Endothelial cell of umbilical vein (primary cell): ENCODE results near the gene MEF2D. TPM values are rescaled to one million over a fixed set of nuclear protein-coding genes. Genes with fewer than 3 reads are reported as not detected.

Source experiments
- BruUV-seq: library from RNA; stranded (reverse); fragments of 400-500 nt; replicated peaks from 2 replicates; lab custom pipeline; 2021; lab: Mats Ljungman, UMichigan
- CTCF ChIA-PET: fragments of 300-600, 350-600 bp; sonication (Branson Sonifier 250); formaldehyde crosslinking; loops from one replicate; lab custom pipeline; 2021; ENCODE audit warnings: antibody characterized with exemption, inconsistent platforms; lab: Charles Lee
- POLR2A ChIA-PET: fragments of 300-600, 350-600 bp; sonication (Branson Sonifier 250); formaldehyde crosslinking; loops from one replicate; lab custom pipeline; 2021; ENCODE audit warnings: antibody characterized with exemption, inconsistent platforms; lab: Charles Lee
- DNase-seq: peaks from one replicate; pipeline ENCODE4 v3.0.0-alpha.2; 2011; ENCODE audit warnings: low read depth, low spot score
- FAIRE-seq: peaks from 2 replicates; lab custom pipeline; 2011; peaks lifted over from hg19 to GRCh38; lab: Jason Lieb, UNC
- H2AFZ ChIP-seq: 2 replicates; pipeline ENCODE4 v1.6.0; 2012; ENCODE audit warnings: low read depth, low read length, control low read depth, inconsistent platforms
- H3K27ac ChIP-seq: 2 replicates; pipeline ENCODE4 v1.5.1; 2011; ENCODE audit warnings: low read depth, mild to moderate bottlenecking, control low read depth, low read length, moderate library complexity; ENCODE audit not compliant: insufficient read depth
- H3K27me3 ChIP-seq, 2 experiments: 2 replicates each; pipeline versions ENCODE4 v1.6.0 to v1.6.1; 2011; ENCODE audit warnings: low read length in 2 of 2, mixed read lengths in 1 of 2; ENCODE audit not compliant: control insufficient read depth in 2 of 2, insufficient read depth in 2 of 2
- H3K36me3 ChIP-seq, 2 experiments: 2 replicates in 1 of 2; 3 replicates in 1 of 2; pipeline ENCODE4 v1.5.1; 2011; ENCODE audit warnings: low read length in 2 of 2, mild to moderate bottlenecking in 1 of 2, moderate library complexity in 1 of 2; ENCODE audit not compliant: control insufficient read depth in 2 of 2, insufficient read depth in 2 of 2; ENCODE audit errors: extremely low read depth in 1 of 2
- H3K4me1 ChIP-seq: 3 replicates; pipeline ENCODE4 v1.5.1; 2011; ENCODE audit warnings: mild to moderate bottlenecking, low read length; ENCODE audit not compliant: control insufficient read depth, insufficient read depth; ENCODE audit errors: extremely low read depth
- H3K4me2 ChIP-seq: 2 replicates; pipeline ENCODE4 v1.6.1; 2011; ENCODE audit warnings: low read length, control low read depth, mixed read lengths; ENCODE audit not compliant: insufficient read depth
- H3K4me3 ChIP-seq, 3 experiments: fragments of 200-600 bp in 1 of 3; sonication (generic), shearing (Covaris generic) in 1 of 3; replicated peaks in 1 of 3; 2 replicates each; pipeline ENCODE4 v1.5.1; 2011 to 2016; ENCODE audit warnings: control low read depth in 3 of 3, low read length in 3 of 3, mild to moderate bottlenecking in 2 of 3, inconsistent platforms in 1 of 3, low read depth in 1 of 3, moderate library complexity in 1 of 3; ENCODE audit not compliant: insufficient read depth in 1 of 3
- H3K79me2 ChIP-seq: 2 replicates; pipeline ENCODE4 v1.6.0; 2012; ENCODE audit warnings: low read length, inconsistent platforms; ENCODE audit not compliant: control insufficient read depth, insufficient read depth
- H3K9ac ChIP-seq: replicated peaks from 2 replicates; pipeline ENCODE3; 2011; ENCODE audit warnings: low read length, control low read depth; ENCODE audit not compliant: insufficient read depth; ENCODE audit errors: extremely low read depth
- H3K9me1 ChIP-seq: replicated peaks from 3 replicates; pipeline ENCODE4 v1.6.0; 2011; ENCODE audit warnings: mild to moderate bottlenecking, low read length; ENCODE audit not compliant: control insufficient read depth, insufficient read depth; ENCODE audit errors: extremely low read depth
- H3K9me3 ChIP-seq: replicated peaks from 2 replicates; pipeline ENCODE4 v1.5.1; 2012; ENCODE audit warnings: low read length, inconsistent platforms; ENCODE audit not compliant: control insufficient read depth, insufficient read depth
- H4K20me1 ChIP-seq: replicated peaks from 2 replicates; pipeline ENCODE3; 2011; ENCODE audit warnings: mild to moderate bottlenecking, low read length; ENCODE audit not compliant: control insufficient read depth, insufficient read depth; ENCODE audit errors: extremely low read depth
- EZH2 ChIP-seq: IDR thresholded peaks from 2 replicates; pipeline ENCODE4 v1.6.1; 2012; ENCODE audit warnings: borderline replicate concordance, low read depth, mild to moderate bottlenecking, moderate library complexity, low read length, inconsistent platforms; ENCODE audit not compliant: severe bottlenecking
- FOS ChIP-seq: IDR thresholded peaks from 2 replicates; pipeline ENCODE4 v1.6.1; 2011; ENCODE audit warnings: mild to moderate bottlenecking, low read length, moderate library complexity, borderline replicate concordance; ENCODE audit not compliant: insufficient read depth
- GATA2 ChIP-seq: IDR thresholded peaks from 2 replicates; pipeline ENCODE4 v1.7.0; 2011; ENCODE audit warnings: low read depth, mild to moderate bottlenecking, moderate library complexity, mixed read lengths, low read length; ENCODE audit not compliant: insufficient read length, insufficient read depth
- JUN ChIP-seq: IDR thresholded peaks from 2 replicates; pipeline ENCODE4 v1.6.1; 2011; ENCODE audit warnings: borderline replicate concordance, low read depth; ENCODE audit not compliant: insufficient read length, insufficient read depth
- MYC ChIP-seq: IDR thresholded peaks from one replicate; pipeline ENCODE4 v1.6.1; 2011; ENCODE audit warnings: mild to moderate bottlenecking, low read depth, low read length
- POLR2A ChIP-seq: IDR thresholded peaks from 2 replicates; pipeline ENCODE4 v1.6.1; 2012; ENCODE audit warnings: low read depth, mild to moderate bottlenecking, control low read depth, low read length
- POLR2AphosphoS5 ChIP-seq: IDR thresholded peaks from 2 replicates; pipeline ENCODE4 v1.6.1; 2012; ENCODE audit warnings: low read depth, mild to moderate bottlenecking, control low read depth, low read length, moderate library complexity; ENCODE audit not compliant: insufficient read depth
- dilution Hi-C: fragments of 300-500 bp; cut with MboI; formaldehyde crosslinking; loops from one replicate; pipeline ENCODE4 v1.15.0; 2019; ENCODE audit warnings: low sequenced_read_pairs; ENCODE audit not compliant: extremely low pct_ligation_motif_present
- intact Hi-C: fragments of 100-400 bp; cut with micrococcal nuclease; formaldehyde crosslinking; loops from one replicate; pipeline ENCODE4 v1.10.0; 2022
- polyA plus RNA-seq, 4 experiments: library from polyadenylated mRNA; depleted of rRNA in 3 of 4; stranded (reverse) in 3 of 4; unstranded in 1 of 4; fragments of >200 nt; gene quantifications; 2 replicates each; pipeline versions ENCODE4 v1.2.1 to v1.2.3, GENCODE V29; 2011 to 2012; ENCODE audit warnings: missing spikeins in 1 of 4
- total RNA-seq: library from RNA; stranded (reverse); gene quantifications from 2 replicates; pipeline ENCODE4 v1.2.3, GENCODE V29; 2021
- TF ChIP-seq, protein P1 (sequence below), 2 donors: IDR thresholded peaks; 1 replicate in 1 of 2; 2 replicates in 1 of 2; pipeline ENCODE4 v1.5.1; 2011; ENCODE audit warnings: low read length in 2 of 2, mild to moderate bottlenecking in 2 of 2, moderate library complexity in 2 of 2, control low read depth in 1 of 2, inconsistent platforms in 1 of 2, low read depth in 1 of 2; ENCODE audit not compliant: insufficient read depth in 1 of 2; ENCODE audit errors: extremely low read depth in 1 of 2
- TF ChIP-seq, protein P2 (sequence below): IDR thresholded peaks from 2 replicates; pipeline ENCODE4 v1.6.1; 2011; ENCODE audit not compliant: insufficient read depth, insufficient read length

Gene MEF2D
- total and polyA plus RNA-seq, 2 donors (not counting 3 experiments of a cell fraction or from before 2014, with no cell fraction given), result 45.4 to 52.2 TPM

DNA sequence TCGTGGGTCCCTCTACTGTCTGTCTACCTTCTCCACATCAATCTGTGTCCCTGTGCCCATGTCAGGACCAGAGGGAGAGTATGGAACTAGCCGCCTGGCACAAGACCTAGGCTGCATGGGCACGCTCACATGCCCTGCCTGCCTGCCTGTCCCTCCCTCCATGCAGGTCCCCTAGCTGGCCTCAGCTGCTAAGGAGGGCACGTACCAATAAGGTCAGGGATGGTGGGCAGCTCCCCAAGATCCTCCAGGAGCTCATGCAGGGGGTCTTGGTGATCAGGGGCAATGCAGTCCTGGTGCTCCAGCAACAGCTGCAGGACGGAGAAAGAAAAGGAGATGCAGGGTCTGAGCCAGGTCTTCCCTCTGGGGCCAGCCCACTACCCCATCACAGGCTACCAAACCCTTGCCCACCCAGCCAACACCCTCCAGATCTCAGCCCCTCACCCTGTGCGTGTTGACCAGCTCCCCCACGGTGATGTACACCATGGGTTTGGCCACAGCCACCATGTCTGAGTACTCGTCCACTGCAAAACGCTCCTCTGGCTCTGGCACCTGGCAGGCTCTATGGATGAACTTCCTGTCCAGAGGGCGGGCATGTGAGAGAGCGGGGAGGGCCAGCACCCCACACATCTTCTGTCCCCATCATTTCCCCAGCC is 33.1 kb upstream of the MEF2D start:
- Histone ChIP-seq H3K27me3 (no peaks in the 10 kb centered on the region), H3K4me1 (no peaks in the 10 kb centered on the region), H3K4me2 (no peak overlapping the region), H4K20me1 (no peaks in the 10 kb centered on the region), H3K36me3 (peaks cover 4 to 13% of the 10 kb centered on the region in 2 experiments), H3K4me3 (no peak overlapping the region), H3K9ac (no peak overlapping the region), H3K9me1 (no peaks in the 10 kb centered on the region), H2AFZ (no peak overlapping the region), H3K9me3 (no peaks in the 10 kb centered on the region), H3K79me2 (no peaks in the 10 kb centered on the region), H3K27ac (no peak overlapping the region)
- intact Hi-C loops, result no loop called here
- BruUV-seq, result no TSS peak
- FAIRE-seq (no peak), DNase-seq (no peak)
- TF ChIP-seq, protein P1, sequence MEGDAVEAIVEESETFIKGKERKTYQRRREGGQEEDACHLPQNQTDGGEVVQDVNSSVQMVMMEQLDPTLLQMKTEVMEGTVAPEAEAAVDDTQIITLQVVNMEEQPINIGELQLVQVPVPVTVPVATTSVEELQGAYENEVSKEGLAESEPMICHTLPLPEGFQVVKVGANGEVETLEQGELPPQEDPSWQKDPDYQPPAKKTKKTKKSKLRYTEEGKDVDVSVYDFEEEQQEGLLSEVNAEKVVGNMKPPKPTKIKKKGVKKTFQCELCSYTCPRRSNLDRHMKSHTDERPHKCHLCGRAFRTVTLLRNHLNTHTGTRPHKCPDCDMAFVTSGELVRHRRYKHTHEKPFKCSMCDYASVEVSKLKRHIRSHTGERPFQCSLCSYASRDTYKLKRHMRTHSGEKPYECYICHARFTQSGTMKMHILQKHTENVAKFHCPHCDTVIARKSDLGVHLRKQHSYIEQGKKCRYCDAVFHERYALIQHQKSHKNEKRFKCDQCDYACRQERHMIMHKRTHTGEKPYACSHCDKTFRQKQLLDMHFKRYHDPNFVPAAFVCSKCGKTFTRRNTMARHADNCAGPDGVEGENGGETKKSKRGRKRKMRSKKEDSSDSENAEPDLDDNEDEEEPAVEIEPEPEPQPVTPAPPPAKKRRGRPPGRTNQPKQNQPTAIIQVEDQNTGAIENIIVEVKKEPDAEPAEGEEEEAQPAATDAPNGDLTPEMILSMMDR (IDR thresholded peaks at IDR 0.05; ENCODE audit: extremely low read depth in 1 of 2, insufficient read depth in 1 of 2, low read depth in 1 of 2, low read length in 2 of 2), result no peak
- TF ChIP-seq JUN (no peak), EZH2 (no peak), MYC (no peak), FOS (no peak), POLR2A (no peak), GATA2 (no peak), POLR2AphosphoS5 (no peak)
- TF ChIP-seq, protein P2, sequence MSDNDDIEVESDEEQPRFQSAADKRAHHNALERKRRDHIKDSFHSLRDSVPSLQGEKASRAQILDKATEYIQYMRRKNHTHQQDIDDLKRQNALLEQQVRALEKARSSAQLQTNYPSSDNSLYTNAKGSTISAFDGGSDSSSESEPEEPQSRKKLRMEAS, result no peak
- POLR2A ChIA-PET, result no interaction called here
- dilution Hi-C loops, result no loop called here
- CTCF ChIA-PET, result interaction anchor here (1.5 kb wide), 1 partner anchor 24 kb away, joined by 5 read pairs; no protein-coding TSS in a partner anchor
